Upper lobe of left lung (tissue), 4 donors: ENCODE measurements around the gene PEPD.

Experiments used
- EP300 ChIP-seq, 4 donors: sonication (generic); formaldehyde crosslinking; IDR thresholded peaks; one replicate each; pipeline ENCODE4 v1.5.1; 2017; ENCODE audit warnings: antibody characterized with exemption in 4 of 4, control low read depth in 2 of 4
- POLR2A ChIP-seq, 4 donors: fragments of 450-650 bp; IDR thresholded peaks; one replicate each; pipeline ENCODE4 v1.5.1; 2016 to 2017; ENCODE audit warnings: antibody characterized with exemption in 4 of 4, mild to moderate bottlenecking in 2 of 4
- POLR2AphosphoS5 ChIP-seq, 2 donors: sonication (generic); formaldehyde crosslinking; IDR thresholded peaks; one replicate each; pipeline ENCODE4 v1.5.1; 2017; ENCODE audit warnings: antibody characterized with exemption in 2 of 2
- TF ChIP-seq, protein P1 (sequence below), 6 experiments: fragments of 450-650 bp in 4 of 6; fragments of 200-600 bp in 2 of 6; sonication (generic) in 2 of 6; IDR thresholded peaks; one replicate each; pipeline ENCODE4 v1.5.1; 2016 to 2019; ENCODE audit warnings: antibody characterized with exemption in 6 of 6

DNA sequence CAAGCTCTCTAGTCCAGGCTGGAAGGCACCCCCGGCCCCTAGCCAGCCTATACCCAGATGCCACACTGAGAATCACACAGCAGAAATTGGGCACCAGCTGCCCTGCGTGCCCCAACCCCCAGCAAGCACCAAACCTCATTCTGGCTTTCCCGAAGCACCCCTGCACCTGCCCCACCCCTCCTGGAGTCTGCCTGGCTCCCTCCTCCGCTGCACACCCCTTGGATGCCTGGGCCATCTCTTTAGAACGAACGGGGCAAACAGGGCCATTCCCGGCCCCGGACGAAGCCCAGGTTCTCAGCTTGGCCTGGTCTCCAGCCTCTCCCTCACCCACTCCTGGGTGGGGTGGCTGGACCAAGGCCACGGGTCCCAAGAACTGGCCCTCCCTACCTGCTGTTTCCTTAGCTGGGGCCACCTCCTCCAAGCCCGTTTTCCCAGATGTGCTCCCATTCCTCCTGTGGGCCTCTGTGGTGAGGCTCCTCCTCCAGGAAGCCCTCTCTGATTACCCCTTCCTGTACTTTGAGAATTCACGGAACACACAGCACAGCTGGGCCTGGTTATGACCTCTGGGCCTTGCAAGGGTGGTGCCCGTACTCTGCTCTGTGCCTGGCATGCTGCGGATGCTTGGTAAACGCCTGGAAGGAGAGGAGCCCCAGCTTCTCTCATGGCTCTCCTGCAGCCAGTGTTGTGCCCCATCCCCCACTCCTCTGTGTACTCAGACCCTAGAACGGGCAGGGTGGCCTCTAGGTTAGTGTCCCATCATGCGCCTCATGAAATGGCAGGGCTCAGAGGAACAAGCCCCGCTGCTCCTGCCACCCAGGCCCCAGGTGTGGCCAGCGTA is 126.6 kb downstream of the PEPD start:
- TF ChIP-seq, protein P1, sequence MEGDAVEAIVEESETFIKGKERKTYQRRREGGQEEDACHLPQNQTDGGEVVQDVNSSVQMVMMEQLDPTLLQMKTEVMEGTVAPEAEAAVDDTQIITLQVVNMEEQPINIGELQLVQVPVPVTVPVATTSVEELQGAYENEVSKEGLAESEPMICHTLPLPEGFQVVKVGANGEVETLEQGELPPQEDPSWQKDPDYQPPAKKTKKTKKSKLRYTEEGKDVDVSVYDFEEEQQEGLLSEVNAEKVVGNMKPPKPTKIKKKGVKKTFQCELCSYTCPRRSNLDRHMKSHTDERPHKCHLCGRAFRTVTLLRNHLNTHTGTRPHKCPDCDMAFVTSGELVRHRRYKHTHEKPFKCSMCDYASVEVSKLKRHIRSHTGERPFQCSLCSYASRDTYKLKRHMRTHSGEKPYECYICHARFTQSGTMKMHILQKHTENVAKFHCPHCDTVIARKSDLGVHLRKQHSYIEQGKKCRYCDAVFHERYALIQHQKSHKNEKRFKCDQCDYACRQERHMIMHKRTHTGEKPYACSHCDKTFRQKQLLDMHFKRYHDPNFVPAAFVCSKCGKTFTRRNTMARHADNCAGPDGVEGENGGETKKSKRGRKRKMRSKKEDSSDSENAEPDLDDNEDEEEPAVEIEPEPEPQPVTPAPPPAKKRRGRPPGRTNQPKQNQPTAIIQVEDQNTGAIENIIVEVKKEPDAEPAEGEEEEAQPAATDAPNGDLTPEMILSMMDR (IDR thresholded peaks at IDR 0.05) = no peak
- TF ChIP-seq POLR2A (IDR thresholded peaks at IDR 0.05) (no peak), POLR2AphosphoS5 (IDR thresholded peaks at IDR 0.05) (no peak), EP300 (IDR thresholded peaks at IDR 0.05) (no peak)
